Fibroblast of lung (primary cell): ENCODE measurements around the gene FCN2. TPM values are rescaled to one million over a fixed set of nuclear protein-coding genes. Genes with fewer than 3 reads are reported as not detected.

Experiments used
- DNase-seq, 2 donors: peaks; one replicate each; pipeline versions ENCODE4 v3.0.0 to v3.0.0-alpha.2; 2010; ENCODE audit warnings: low read depth in 2 of 2
- H2AFZ ChIP-seq: 2 replicates; pipeline ENCODE4 v1.5.1; 2012; ENCODE audit warnings: low read length, control low read depth, inconsistent platforms
- H3K27ac ChIP-seq: 2 replicates; pipeline ENCODE4 v1.5.1; 2011; ENCODE audit warnings: low read length, control low read depth; ENCODE audit not compliant: insufficient read depth
- H3K27me3 ChIP-seq: 2 replicates; pipeline ENCODE4 v1.5.1; 2011; ENCODE audit warnings: mild to moderate bottlenecking, low read length; ENCODE audit not compliant: control insufficient read depth, insufficient read depth
- H3K36me3 ChIP-seq: 2 replicates; pipeline ENCODE4 v1.5.1; 2011; ENCODE audit warnings: low read length; ENCODE audit not compliant: control insufficient read depth, insufficient read depth
- H3K4me1 ChIP-seq: 2 replicates; pipeline ENCODE4 v1.5.1; 2011; ENCODE audit warnings: low read length; ENCODE audit not compliant: control insufficient read depth, insufficient read depth; ENCODE audit errors: extremely low read depth
- H3K4me2 ChIP-seq: 2 replicates; pipeline ENCODE4 v1.5.1; 2011; ENCODE audit warnings: low read length, control low read depth; ENCODE audit not compliant: insufficient read depth; ENCODE audit errors: extremely low read depth
- H3K4me3 ChIP-seq, 4 experiments: fragments of 200-600 bp in 1 of 4; sonication (generic) in 1 of 4; replicated peaks in 1 of 4; 2 replicates each; pipeline ENCODE4 v1.5.1; 2011 to 2016; ENCODE audit warnings: low read length in 4 of 4, low read depth in 3 of 4, mild to moderate bottlenecking in 3 of 4, control low read depth in 2 of 4, inconsistent platforms in 1 of 4, mixed read lengths in 1 of 4; ENCODE audit not compliant: insufficient read depth in 1 of 4; ENCODE audit errors: control extremely low read depth in 1 of 4
- H3K79me2 ChIP-seq: 2 replicates; pipeline ENCODE4 v1.5.1; 2012; ENCODE audit warnings: mild to moderate bottlenecking, low read length, inconsistent platforms; ENCODE audit not compliant: control insufficient read depth, insufficient read depth
- H3K9ac ChIP-seq: 2 replicates; pipeline ENCODE4 v1.5.1; 2011; ENCODE audit warnings: mild to moderate bottlenecking, low read length, control low read depth; ENCODE audit not compliant: insufficient read depth
- H3K9me3 ChIP-seq: 2 replicates; pipeline ENCODE4 v1.5.1; 2012; ENCODE audit warnings: low read depth, low read length; ENCODE audit not compliant: control insufficient read depth, insufficient read depth
- H4K20me1 ChIP-seq: 2 replicates; pipeline ENCODE4 v1.5.1; 2011; ENCODE audit warnings: low read length; ENCODE audit not compliant: control insufficient read depth, insufficient read depth; ENCODE audit errors: extremely low read depth
- CTCF ChIP-seq, 2 donors: IDR thresholded peaks in 1 of 2; conservative IDR thresholded peaks in 1 of 2; 1 replicate in 1 of 2; 2 replicates in 1 of 2; pipeline ENCODE4 v1.5.1; 2011 to 2012; ENCODE audit warnings: low read length in 2 of 2, control low read depth in 1 of 2, inconsistent platforms in 1 of 2, low read depth in 1 of 2, mild to moderate bottlenecking in 1 of 2
- EZH2 ChIP-seq: IDR thresholded peaks from 2 replicates; pipeline ENCODE4 v1.5.1; 2012; ENCODE audit warnings: low read length, control low read depth, mild to moderate bottlenecking; ENCODE audit errors: missing control alignments
- polyA plus RNA-seq, 2 donors: library from polyadenylated mRNA; depleted of rRNA in 1 of 2; stranded (reverse) in 1 of 2; unstranded in 1 of 2; fragments of >200 nt; gene quantifications; 2 replicates each; pipeline ENCODE4 v1.2.1, GENCODE V29; 2011 to 2012; ENCODE audit warnings: missing spikeins in 1 of 2
- total RNA-seq: library from RNA; depleted of rRNA; stranded (reverse); fragments of >200 nt; gene quantifications from 2 replicates; pipeline ENCODE4 v1.2.1, GENCODE V29; 2014

FCN2 gene
- total and polyA plus RNA-seq, 2 donors (not counting 1 experiment from before 2014, with no cell fraction given) = not detected

- TF ChIP-seq EZH2 (no peak), CTCF (conservative IDR thresholded peaks at IDR 0.05 in 1 of 2, IDR thresholded peaks at IDR 0.05 in 1 of 2; ENCODE audit: low read depth in 1 of 2, low read length in 2 of 2) (no peak)
- Histone ChIP-seq H3K9me3 (no peaks in the 10 kb centered on the region), H3K4me2 (no peak overlapping the region), H2AFZ (no peak overlapping the region), H3K36me3 (no peaks in the 10 kb centered on the region), H3K4me3 (no peak overlapping the region), H3K9ac (no peak overlapping the region), H3K27ac (no peak overlapping the region), H3K27me3 (no peaks in the 10 kb centered on the region), H3K4me1 (no peaks in the 10 kb centered on the region), H4K20me1 (no peaks in the 10 kb centered on the region), H3K79me2 (no peaks in the 10 kb centered on the region)
- DNase-seq = no peak
These were observed 38.0 kb downstream of the FCN2 start for GRCh38 chr9:134918646-134919045.

GRCh38 chr9:134919303-134919702 is 38.7 kb downstream of the FCN2 start:
- H3K9ac ChIP-seq = no peak overlapping the region
- no peaks in the 10 kb centered on the region for H3K9me3 ChIP-seq
- H2AFZ ChIP-seq = no peak overlapping the region
- H3K27me3 ChIP-seq = no peaks in the 10 kb centered on the region
- TF ChIP-seq CTCF (conservative IDR thresholded peaks at IDR 0.05 in 1 of 2, IDR thresholded peaks at IDR 0.05 in 1 of 2; ENCODE audit: low read depth in 1 of 2, low read length in 2 of 2) (no peak), EZH2 (no peak)
- no peak overlapping the region for H3K27ac ChIP-seq
- H3K4me2 ChIP-seq = no peak overlapping the region
- no peak overlapping the region for H3K4me3 ChIP-seq
- H3K36me3 ChIP-seq = no peaks in the 10 kb centered on the region
- no peak for DNase-seq
- H4K20me1 ChIP-seq = no peaks in the 10 kb centered on the region
- no peaks in the 10 kb centered on the region for H3K79me2 ChIP-seq
- no peaks in the 10 kb centered on the region for H3K4me1 ChIP-seq

GRCh38 chr9:134922066-134922931 is 41.7 kb downstream of the FCN2 start:
- Histone ChIP-seq H3K4me2 (no peak overlapping the region), H3K4me3 (no peak overlapping the region), H3K9ac (no peak overlapping the region), H3K4me1 (no peaks in the 10 kb centered on the region), H3K27me3 (no peaks in the 10 kb centered on the region), H3K79me2 (no peaks in the 10 kb centered on the region), H3K9me3 (no peaks in the 10 kb centered on the region), H3K27ac (no peak overlapping the region), H2AFZ (no peak overlapping the region), H3K36me3 (no peaks in the 10 kb centered on the region), H4K20me1 (no peaks in the 10 kb centered on the region)
- TF ChIP-seq CTCF (conservative IDR thresholded peaks at IDR 0.05 in 1 of 2, IDR thresholded peaks at IDR 0.05 in 1 of 2; ENCODE audit: low read depth in 1 of 2, low read length in 2 of 2) (no peak), EZH2 (no peak)
- peak in 1 of 2 donors; percentile 47 for DNase-seq
